ENCODE measurements around the gene PRR18.
A peak's percentile ranks its signal among the peaks of the same experiment; 100 is the strongest.

PRR18 gene

DNA sequence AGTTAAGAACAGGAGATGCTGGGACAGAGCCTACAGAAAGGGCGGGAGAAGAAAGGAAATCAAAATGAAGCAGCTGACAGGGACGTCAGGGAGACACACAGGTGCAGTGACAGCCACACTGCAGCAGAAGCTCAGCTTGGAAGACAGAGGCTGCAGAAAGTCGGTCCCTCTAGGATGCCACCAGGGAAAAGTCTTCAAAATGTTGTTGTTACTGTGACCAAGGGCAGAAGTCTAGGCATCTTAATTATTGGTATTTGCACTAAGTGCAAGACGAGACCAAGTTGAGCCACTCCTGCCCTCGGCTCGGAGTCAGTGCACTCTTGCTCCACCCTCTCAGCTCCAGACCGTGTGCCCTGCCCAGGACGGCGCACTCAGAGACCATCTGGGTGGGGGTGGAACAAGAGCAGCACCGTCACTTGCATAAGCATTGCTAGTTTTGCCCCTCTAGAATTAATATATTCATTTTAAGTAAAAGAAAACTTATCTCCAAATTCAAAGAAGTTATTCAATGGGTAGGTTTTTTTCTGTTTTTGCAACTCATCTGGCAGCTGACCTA, 2.6 kb downstream of the PRR18 start:
- DNase-seq: no peak

DNA sequence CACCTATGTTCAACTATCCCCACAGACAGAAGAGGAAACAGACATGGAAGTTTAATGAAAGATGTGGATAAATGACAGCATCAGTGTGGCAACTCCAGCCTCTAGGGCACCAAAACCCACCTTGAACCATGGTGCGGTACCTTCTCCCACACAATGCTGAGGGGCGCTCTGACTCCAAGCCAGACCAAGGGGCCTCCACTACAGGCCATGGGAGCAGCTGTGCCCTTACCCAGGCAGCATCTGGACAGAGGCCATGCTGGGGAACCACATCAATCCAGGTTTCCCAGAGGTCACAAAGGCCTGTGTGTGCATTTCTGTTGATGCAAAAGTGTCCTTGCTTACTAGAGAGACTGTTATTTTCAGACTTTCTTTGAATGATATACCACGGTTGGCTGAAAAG, 4.1 kb downstream of the PRR18 start:
- no peak for DNase-seq

DNA sequence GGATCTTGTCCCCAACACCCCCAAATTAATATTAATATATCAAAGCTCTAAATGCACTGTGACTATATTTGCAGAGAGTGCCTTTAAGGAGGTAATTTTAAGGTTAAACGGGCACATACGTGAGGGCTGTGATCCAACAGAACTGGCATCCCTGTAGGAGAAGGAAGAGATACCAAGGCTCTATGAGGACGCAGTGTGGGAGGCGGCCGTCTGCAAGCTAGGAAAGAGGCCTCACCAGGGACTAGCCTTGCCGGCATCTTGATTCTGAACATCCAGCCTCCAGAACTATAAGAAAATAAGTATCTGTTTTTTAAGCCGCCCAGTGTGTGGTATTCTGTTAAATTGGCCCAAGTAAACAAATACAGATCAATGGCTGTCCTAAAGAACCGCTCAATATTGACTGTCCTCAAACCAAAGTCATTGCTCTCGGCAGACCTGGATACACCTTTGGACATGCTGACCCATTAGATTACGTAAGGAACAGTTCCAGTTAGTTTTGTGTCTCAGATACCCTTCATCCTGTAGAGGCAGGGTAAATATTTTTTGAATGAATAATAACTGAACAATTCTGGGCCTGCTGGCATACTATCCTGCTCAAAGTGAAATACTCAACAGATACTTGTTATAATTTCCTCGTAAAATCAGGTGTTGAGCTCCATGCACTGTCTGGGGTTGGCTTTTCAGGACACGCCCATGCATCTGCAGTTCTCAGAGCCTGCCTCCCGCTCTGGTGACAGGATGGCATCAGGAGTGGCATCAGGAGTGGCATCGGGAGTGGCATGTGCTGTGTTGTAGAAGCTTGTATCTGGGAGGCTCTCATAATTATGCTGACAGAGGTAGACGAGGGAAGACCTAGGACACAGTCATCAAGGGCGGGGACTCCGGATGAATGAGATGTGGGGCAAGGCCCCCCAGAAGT, 6.3 kb downstream of the PRR18 start:
- DNase-seq: no peak

DNA sequence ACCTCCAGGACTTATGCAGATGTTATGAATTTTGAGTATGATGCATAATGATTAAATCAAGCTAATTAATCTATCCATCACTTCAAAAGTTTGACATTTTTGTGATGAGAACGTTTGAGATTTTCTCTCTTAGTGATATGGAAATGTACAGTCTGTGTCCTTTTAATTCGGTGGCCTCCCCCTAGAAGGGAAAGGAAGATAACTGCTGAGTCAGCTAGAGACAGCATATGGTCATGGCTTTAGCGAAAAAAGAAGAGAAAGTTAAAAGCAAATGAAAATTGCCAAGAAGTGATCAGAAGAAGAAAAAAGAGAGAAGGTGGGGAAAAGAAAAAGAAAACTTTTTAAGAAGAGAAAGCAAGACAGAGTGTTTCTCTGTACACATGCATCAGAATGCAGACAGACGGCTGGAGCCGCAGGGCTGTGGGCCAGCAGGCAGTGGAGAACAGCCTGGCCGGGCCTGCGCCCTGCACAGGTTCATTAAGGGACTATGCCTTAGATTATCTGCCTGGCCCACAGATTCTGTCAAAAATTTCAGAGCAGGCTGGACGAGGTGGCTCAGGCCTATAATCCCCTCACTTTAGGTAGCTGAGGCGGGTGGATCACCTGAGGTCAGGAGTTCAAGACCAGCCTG, 7.7 kb downstream of the PRR18 start:
- DNase-seq: no peak

DNA sequence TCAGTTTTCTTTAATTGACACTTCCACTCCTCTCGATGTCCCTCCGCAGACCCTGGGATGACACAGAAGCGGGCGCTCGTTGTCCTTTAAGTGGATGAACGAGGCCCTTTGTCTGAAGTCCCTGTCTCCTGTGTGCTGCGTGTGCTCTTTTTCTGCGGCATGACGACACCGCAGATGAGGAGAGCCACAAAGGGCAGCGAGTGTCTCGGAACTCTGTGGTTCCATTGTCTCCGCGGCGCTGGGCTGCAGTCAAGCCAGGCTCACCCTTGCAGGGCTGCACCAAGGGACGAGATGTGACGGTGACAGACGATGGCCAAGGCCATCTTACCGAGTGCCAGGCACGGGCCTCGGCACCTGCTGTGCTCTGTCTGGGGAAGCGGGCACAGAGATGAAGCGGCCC, 10.6 kb downstream of the PRR18 start:
- DNase-seq: no peak

DNA sequence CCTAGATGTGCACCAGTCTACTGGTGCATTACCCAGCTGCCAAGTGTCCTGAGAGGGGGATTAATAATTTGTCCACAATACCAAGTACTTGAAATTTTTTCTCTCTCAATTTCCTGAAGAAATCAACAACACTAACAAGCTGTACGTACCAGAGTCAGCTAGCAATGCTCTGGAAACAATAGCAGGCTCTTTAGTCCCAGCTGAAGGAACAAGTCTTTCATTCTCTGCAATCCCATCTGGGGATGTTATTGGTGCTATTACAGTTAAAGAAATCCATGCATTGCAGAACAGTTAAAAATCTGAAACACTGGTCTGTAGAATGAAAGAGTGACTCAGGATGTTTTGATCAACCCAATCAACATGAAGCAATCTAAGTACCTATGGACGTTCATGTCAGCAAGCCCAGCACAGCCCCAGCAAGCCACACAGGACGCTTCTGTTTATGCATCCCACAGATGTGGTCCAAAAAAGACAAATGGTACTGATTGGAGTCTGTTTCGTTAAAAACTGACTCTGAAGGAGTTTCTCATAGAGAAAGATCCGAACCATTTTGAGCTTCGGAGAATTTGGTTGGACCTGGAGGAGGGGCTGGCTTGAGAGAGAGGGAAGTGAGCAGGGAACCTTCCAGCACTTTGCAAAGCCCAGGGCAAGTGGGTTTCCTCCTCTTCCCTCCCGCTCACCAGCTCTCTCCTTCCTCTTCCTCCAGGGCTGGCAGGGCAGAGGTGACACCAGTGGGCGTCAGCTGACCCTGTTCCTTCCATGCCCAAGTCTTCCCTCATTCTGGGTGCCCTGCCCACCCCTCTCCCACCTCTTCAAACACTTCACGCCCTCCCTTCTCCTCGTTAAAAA, 11.9 kb downstream of the PRR18 start:
- DNase-seq: no peak

DNA sequence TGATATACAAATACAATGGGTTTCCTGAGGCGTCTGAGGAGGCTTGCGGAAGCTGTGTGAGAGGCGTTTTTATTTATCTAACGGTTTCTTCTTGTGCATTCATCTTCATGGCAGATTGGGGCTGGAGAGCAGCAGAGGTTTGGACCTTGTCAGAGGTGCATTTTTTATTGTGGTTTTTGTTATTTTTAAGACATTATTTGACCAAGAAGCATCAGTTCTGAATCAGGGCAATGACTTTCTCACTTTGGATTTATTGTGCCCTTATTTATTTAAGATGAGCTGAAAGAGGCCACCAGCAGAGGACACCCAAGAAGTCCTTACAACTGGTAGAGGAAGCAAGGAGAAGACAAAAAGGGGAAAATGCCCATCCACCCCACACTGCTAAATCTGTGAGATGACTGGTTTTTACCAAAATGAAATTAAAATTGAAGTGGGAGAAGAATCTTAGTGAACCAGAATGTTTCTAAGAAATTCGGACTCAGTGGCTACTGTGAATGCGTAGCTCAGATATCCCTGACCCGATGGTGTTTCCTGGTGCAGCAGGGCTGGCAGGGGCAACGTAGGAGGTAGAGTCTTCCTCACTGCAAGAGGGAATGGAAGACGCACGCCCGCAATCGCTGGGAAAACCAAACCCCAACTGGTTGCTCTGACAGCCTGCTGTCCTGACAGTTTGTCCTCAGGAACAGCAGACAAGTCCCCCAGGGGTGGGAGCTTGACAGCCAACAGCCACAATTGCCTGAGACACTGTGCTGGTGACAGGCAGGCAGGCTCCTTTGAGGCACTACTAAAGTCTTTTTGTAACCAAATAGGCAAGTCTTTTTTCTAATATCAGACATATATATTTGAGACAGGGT, 14.2 kb downstream of the PRR18 start:
- DNase-seq: no peak

DNA sequence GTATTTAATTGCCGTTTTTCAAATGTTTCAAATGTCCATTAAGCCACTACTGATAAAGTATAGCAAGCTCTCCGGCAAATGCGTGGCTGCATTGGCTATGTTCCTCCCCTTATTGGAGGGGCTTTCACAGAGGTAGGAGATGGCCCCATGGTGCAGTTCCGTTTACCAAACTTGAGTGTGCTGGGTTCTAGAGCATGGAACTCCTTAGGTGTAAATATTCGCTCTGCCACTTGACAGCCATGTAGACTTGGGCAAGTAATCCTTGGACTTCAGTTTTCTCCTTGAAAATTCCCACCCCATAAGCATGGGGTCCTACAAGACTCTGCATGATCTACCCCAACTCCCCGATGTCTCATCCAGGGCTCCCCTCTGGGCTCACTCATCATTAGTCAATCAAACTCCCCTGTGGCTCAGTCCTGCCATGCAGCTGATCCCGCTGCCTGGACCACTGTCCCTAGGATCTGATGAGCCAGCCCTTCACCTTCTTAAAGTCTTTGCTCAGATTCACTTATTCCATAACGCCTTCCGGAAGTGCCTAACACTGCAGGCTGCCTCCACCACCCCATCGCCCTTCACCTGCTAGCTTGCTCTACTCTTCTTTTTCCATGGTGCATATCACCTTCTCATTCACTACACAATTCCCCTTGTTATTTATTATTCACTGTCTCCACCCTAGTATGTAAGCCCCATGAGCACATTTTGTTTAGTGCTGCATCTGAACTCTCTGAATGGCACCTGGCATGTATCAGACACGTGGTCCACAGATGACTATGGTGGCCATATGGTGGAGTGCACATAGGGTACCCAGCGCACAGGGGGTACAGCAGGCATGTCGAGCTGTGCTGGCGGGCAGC, 18.8 kb downstream of the PRR18 start:
- DNase-seq: no peak

DNA sequence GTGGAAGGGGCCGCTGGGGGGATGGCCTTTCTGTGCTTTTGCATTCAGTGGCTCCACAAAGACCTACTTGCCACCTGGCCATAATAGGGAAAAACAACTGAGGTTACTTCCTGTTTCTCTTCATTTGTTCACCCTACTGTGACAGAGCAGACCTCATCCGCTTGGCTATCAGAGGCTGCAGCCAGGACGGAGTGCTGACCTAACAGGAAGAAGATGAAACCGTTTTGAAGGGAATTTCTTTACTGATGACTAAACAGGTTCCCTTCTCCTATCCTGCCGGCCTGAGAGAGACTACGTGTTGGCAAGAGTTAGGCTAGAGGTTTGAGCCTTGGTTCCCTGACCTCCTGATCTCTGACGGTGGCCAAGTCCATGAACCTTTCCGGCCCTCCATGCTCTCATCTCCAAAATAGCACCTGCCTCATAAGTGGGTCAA, 21.3 kb downstream of the PRR18 start:
- no peak for DNase-seq

DNA sequence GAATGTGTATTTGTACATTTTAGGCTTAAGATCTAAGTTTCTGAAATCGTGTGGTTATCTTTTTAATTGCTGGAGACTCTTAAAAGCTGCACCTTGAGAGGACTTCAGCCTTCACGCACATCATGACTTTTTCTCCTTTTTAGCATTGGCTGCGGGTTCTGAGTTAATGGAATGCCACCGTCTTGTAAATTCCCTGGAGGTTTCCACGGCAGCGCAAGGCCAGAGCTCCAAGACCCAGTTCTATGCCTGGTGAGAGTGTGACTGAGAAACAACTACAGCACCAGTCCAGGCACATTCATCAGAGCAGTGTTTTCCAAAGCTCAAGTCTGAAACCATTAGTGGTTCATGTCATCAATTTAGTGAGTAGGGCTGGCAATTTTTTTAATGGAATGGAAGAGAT, 23.0 kb downstream of the PRR18 start:
- DNase-seq: no peak

DNA sequence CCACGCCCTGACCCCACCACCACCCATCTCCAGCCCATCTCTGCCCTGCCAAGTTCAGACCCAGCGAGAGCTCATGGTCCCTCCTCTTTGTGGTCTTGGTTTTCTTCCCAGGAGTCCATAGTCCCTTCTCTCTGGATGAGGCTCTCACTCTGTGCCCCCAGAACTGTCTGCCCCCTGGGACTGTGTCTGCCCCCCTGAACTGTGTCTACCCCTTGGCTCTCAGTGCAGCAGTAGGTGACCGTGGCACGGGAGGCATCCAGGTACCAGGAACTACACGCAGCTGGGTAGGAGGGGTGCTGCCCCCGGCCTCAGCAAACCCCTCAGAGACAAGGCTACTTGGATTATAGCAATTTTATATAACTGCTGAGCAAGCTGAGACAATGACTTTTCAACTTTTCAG, 23.6 kb downstream of the PRR18 start:
- DNase-seq: no peak

DNA sequence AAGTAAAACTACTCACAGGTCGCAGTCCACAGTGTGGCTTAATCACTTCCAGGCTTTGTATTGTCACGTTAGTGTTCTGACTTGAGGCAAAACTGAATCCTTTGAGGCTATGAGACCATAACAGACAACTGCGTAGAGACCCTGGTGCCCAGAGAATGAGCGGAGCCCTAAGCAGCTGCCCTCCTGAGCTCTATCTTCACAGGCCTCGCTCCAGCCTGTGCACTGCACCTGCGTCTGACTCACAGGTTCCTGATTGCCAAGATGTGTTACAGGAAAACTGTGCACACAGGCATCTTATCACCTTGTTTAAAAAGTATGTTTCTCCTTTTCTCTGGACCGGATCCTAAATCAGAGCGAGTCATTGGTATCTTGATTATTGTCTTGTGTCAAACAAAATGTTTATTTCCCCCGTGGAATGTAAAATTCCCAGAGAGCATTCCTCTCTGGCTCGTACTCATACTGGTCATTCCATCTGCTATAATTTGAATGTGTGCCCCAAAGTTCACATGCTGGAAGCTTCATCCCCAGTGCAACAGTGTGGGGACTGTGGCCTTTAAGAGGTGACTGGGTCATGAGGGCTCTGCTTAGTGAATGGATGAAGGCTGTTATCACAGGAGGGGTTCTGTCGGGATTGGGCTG, 25.7 kb downstream of the PRR18 start:
- no peak for DNase-seq

DNA sequence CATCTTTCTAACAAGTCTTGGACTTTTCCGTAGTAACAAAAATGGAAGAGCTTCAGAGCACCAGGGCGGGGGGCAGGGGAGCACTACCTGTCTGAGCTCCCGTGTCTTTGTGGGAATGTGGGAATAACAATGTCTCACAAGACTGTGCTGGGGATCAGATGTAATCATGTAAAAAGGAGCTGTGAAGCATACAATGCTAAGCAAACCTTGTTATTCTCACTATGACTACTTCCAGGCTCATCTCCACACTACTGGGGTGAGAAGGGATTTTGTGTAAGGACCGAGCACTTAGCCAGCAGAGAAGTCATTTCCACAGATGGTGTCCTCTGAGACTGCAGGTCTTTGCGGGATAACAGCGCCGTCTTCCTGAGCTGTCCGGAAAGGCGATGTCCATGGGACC, 27.1 kb downstream of the PRR18 start:
- no peak for DNase-seq

DNA sequence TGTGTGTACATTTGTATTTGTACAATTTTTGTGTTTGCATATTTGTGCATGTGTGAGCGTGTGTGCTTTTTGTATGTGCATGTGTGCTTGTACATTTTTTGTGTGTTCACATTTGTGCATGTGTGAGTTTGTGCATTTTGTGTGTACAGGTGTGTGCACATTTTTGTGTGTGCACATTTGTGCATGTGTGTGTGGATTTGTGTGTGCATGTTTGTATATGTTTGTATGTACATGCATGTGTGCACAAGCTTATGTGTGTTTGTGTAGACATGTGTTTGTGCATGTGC, 28.9 kb downstream of the PRR18 start:
- no peak for DNase-seq

DNA sequence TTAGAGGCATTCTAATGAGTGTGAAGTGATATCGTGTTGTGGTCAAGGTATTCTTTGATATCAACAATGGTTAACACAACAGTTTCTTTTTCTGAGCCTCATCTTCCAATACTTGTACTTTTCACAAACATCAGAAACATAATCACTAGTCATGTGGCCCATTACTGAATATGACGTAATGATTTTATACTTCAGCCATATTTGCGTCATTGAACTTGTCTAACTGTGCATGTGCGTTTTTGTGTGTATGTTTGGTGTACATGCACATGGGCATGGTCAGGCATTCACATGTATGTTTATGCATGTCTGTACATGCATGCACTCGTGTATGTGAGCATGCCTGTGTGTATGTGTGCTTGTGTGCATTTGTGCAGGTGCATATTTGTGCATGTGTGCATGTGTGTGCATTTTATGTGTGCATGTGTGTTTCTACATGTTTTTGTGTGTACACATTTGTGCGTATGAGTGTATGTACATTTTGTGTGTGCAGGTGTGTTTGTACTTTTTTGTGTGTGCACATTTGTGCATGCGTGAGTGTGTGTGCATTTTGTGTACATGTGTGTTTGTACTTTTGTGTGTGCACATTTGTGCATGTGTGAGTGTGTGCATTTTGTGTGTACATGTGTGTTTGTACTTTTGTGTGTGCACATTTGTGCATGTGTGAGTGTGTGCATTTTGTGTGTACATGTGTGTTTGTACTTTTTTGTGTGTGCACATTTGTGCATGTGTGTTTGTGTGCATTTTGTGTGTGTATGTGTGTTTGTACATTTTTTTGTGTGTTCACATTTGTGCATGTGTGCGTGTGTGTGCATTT, 29.4 kb downstream of the PRR18 start:
- DNase-seq: no peak

DNA sequence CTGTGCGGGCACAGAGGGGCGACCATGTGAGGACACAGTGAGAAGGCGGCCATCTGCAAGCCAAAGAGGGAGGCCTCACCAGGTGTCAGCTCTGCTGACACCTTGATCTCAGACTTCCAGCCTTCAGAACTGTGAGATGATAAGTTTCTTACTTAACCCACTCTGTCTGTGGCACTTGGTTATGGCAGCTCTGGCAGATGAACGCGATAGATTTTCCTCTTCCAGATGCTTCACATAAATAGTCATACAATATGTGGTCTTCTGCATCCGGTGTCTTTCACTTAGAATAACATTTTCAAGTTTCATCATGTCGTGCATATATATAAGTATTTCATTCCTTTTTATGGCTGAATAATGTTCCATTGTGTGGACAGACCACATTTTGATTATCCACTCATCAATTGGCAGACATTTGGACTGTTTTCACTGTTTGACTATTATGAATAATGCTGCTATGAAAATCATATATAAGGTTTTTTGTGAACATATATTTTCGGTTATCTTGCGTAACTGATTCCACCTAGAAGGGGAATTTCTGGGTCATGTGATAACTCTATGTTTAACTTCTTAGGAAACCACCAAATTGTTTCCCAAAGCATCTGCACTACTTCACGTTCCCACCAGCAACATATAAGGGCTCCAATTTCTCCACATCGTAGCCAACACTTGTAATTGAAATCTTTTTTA, 30.2 kb downstream of the PRR18 start:
- no peak for DNase-seq

DNA sequence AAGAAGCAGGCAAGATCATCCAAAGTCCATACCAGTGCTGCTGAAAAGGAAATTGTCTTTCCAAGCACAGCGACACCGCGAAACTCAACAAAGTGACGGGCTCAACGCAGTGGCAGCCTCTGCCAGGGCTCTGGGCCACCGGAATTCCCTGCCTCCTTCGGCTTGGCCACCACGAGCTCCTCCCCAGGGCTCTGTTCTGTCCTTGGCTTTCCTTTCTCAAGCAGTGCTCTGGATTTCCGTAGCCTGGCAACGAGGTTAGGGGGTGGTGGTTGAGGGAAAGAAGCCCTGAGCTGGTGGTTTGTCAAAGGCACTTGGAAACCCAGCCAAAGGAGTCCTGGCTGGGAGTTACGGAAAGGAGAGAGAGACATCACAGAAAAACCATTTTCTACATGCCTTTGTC, 31.2 kb downstream of the PRR18 start:
- no peak for DNase-seq

DNA sequence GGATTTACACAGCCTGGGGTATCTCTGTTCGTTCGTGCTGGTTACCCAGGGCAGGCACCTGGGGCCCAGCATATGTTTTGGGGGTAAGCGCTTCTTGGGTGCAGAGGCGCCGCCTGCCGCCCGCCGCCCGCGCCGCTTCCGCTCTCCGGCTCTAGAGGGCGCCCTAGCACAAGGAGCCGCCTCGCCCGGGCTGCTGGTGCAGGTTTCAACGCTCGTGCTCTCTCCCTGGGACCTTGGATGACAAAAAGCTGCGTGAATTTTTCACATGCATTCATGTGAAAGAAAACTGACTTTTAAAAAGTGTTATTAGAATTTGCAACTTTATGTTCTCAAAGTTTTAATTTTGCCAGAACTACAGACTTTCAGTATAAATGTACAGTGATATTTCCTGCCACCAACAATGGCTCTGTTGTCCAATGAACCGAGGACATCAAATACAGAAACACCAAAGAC, 32.5 kb downstream of the PRR18 start:
- peak; percentile 46 for DNase-seq

DNA sequence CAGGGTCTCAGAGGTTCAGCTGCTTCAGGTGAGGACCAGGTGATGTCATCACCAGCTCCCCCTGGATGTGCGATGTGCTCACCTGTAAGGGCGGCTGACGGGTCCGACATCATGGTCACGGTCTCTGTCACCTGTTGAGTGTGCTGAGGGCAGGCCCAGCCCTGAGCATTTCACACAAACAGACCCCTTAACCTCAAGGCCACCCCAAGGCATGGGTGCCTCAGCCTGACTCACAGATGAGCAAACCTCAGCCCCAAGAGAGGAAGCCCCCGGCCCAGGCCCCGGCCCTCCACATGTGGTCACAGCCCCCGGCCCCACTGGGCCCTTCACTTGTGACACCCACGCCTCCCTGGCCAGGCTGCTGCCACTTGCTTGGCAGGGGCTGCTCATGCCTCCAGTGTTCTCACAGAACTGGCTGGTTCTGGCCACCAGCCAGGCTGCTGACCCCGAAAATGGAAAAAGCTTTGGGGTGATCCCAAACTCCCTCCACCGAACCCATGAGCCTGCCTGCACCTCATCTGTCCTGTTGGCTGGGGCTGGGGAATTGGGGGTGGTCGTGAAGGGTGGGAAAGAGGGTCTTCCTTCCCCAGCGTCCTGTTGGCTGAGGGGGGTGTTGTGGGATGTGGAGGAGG, 33.3 kb downstream of the PRR18 start:
- DNase-seq: no peak

Measured in KG1 (cell line).